GM15510 (cell line): ENCODE data around the gene CARD11.

Experiments
- POLR2A ChIP-seq: IDR thresholded peaks from 3 replicates; pipeline ENCODE4 v1.6.1; 2011; ENCODE audit warnings: borderline replicate concordance; ENCODE audit not compliant: insufficient read length; ENCODE audit errors: extremely low read depth

Gene CARD11

GRCh38 chr7:2956076-2956475, 87.6 kb downstream of the CARD11 start:
- no peak for TF ChIP-seq POLR2A

GRCh38 chr7:2955269-2955668, 88.4 kb downstream of the CARD11 start:
- no peak for TF ChIP-seq POLR2A

GRCh38 chr7:2954433-2954853, 89.2 kb downstream of the CARD11 start:
- no peak for TF ChIP-seq POLR2A

- TF ChIP-seq POLR2A = no peak
Measured at GRCh38 chr7:2953588-2954407, 89.9 kb downstream of the CARD11 start.

GRCh38 chr7:2953099-2953498, 90.6 kb downstream of the CARD11 start:
- TF ChIP-seq POLR2A = no peak

GRCh38 chr7:2952316-2952715, 91.4 kb downstream of the CARD11 start:
- TF ChIP-seq POLR2A = no peak

- TF ChIP-seq POLR2A = no peak
Measured at GRCh38 chr7:2950578-2950977, 93.1 kb downstream of the CARD11 start.

GRCh38 chr7:2948749-2949148, 94.9 kb downstream of the CARD11 start:
- TF ChIP-seq POLR2A = no peak

- TF ChIP-seq POLR2A = no peak
Measured at GRCh38 chr7:2947058-2947780, 96.4 kb downstream of the CARD11 start.

- TF ChIP-seq POLR2A = no peak
Measured at GRCh38 chr7:2945171-2945570, 98.5 kb downstream of the CARD11 start.

GRCh38 chr7:2944739-2945138, 98.9 kb downstream of the CARD11 start:
- TF ChIP-seq POLR2A = no peak

- no peak for TF ChIP-seq POLR2A
Measured at GRCh38 chr7:2943851-2944601, 99.6 kb downstream of the CARD11 start.

- TF ChIP-seq POLR2A = no peak
Measured at GRCh38 chr7:2941216-2941859, 102.3 kb downstream of the CARD11 start.

GRCh38 chr7:2940466-2940865, 103.2 kb downstream of the CARD11 start:
- TF ChIP-seq POLR2A = no peak
